Right cardiac atrium (tissue), 5 donors: ENCODE data around the gene PITPNM3. TPM values are rescaled to one million over a fixed set of nuclear protein-coding genes. Genes with fewer than 3 reads are reported as not detected.
"Not testable (repeated sequence)": the region's sequence is repeated elsewhere in the genome, so short reads cannot be mapped to it uniquely, and the experiment has no call there.

Experiments
- ATAC-seq, 2 donors: fragments of 200-7000 bp; cut with Tn5 transposase; one replicate each; pipeline versions ENCODE4 v1.8.0 to v1.9.1; 2020; ENCODE audit warnings: moderate library complexity in 2 of 2, mild to moderate bottlenecking in 1 of 2
- DNase-seq, 3 donors: peaks; one replicate each; pipeline ENCODE4 v3.0.0-alpha.2; 2020
- H3K27ac ChIP-seq: one replicate; pipeline ENCODE4 v1.5.1; 2013; ENCODE audit warnings: mild to moderate bottlenecking, low read length, control low read depth, moderate library complexity
- H3K27me3 ChIP-seq: one replicate; pipeline ENCODE4 v1.6.1; 2013; ENCODE audit not compliant: control insufficient read depth, insufficient read depth
- H3K4me1 ChIP-seq: one replicate; pipeline ENCODE4 v1.6.1; 2013; ENCODE audit warnings: low read length; ENCODE audit not compliant: control insufficient read depth, insufficient read depth
- H3K4me3 ChIP-seq: one replicate; pipeline ENCODE4 v1.5.1; 2013; ENCODE audit warnings: low read length, control low read depth
- H3K9me3 ChIP-seq: one replicate; pipeline ENCODE4 v1.6.1; 2013; ENCODE audit warnings: low read length; ENCODE audit not compliant: control insufficient read depth
- WGBS: extraction: QIAGEN DNeasy Blood & Tissue Kit; methylation state at CpG from one replicate; pipeline ENCODE4 v1.1.7; 2013; 5-methylcytosine and 5-hydroxymethylcytosine counted together
- intact Hi-C, 4 donors: fragments of 100-400 bp; cut with DNase I; formaldehyde crosslinking; loops; one replicate each; pipeline versions ENCODE4 v1.11.0 to v1.14.0; 2022 to 2023
- long read RNA-seq, 4 donors: library from polyadenylated mRNA; unstranded; transcript quantifications; one replicate each; pipeline ENCODE4 v2.0.0, GENCODE V29; 2020 to 2021
- polyA plus RNA-seq: library from polyadenylated mRNA; stranded (reverse); fragments of 200-250 nt; gene quantifications from one replicate; pipeline ENCODE4 v1.2.3, GENCODE V29; 2013
- total RNA-seq, 4 donors: library from RNA; stranded (reverse); fragmentation: NEBNext Ultra II Directional; extraction: Animal tissue kit (Norgen Biotek cat#: 25700); gene quantifications; one replicate each; pipeline ENCODE4 v1.2.1, GENCODE V29; 2021
- donor health status: healthy with polysubstance abuse.
- donor health status: DM: no; HTN: yes; CAD: no.
- donor health status: DM: no; HTN: no; CAD: no.
- donor health status: DM: no; HTN: yes; CAD: no; lungs with severe emphysema.
- donor health status: DM: yes; HTN: yes; CAD: no.

PITPNM3 gene
- total RNA-seq: 1 to 10 TPM in 3 of 4 donors, under 1 TPM in 1; 0.95 to 3.4 (median 2.4) TPM
- polyA plus RNA-seq: 3.0 TPM
- long read RNA-seq, donor 1, partial matches to known transcripts: 4 of 7 reads
- long read RNA-seq, donor 1, other reads (novel, unspliced or antisense): 3 of 7 reads
- long read RNA-seq, donor 2, partial matches to known transcripts: 1 of 5 reads
- long read RNA-seq, donor 2, other reads (novel, unspliced or antisense): 4 of 5 reads
- long read RNA-seq, donor 3, partial matches to known transcripts: 0 of 5 reads
- long read RNA-seq, donor 3, other reads (novel, unspliced or antisense): 5 of 5 reads
- long read RNA-seq, donor 4, partial matches to known transcripts: 0 of 3 reads
- long read RNA-seq, donor 4, other reads (novel, unspliced or antisense): 3 of 3 reads

GRCh38 chr17:6556121-6557039, at the start of gene PITPNM3:
TSS of gene PITPNM3 (minus strand) at chr17:6556555. CDS start at chr17:6556406, 149 bp downstream.
- DNase-seq: peak in 1 of 3 donors; percentile 55
- Histone ChIP-seq H3K9me3 (no peaks in the 10 kb centered on the region), H3K27me3 (no peaks in the 10 kb centered on the region), H3K4me3 (peak within 1 kb of the TSS; percentile 76), H3K27ac (no peak within 1 kb of the TSS), H3K4me1 (no peaks in the 10 kb centered on the region)
- peak in 1 of 2 donors; percentile 25 for ATAC-seq
- 1% methylated on average over 122 of the region's 122 CpGs for WGBS
- intact Hi-C loops: loop anchor here in 1 of 4 donors (10.0 kb wide), 1 partner anchor 82 kb away; no protein-coding TSS in a partner anchor

GRCh38 chr17:6605142-6605541, 48.8 kb upstream of the PITPNM3 start:
- ATAC-seq (no peak), DNase-seq (no peak)
- Histone ChIP-seq H3K27me3 (no peaks in the 10 kb centered on the region), H3K4me3 (no peak overlapping the region), H3K4me1 (no peaks in the 10 kb centered on the region), H3K9me3 (no peaks in the 10 kb centered on the region), H3K27ac (no peak overlapping the region)
- WGBS: 94% methylated on average over 6 of the region's 6 CpGs
- intact Hi-C loops: no loop called here

- H3K27ac ChIP-seq: no peak overlapping the region
- WGBS: 62% methylated on average over 3 of the region's 3 CpGs
- DNase-seq (peak in 2 of 3 donors; percentile 20 to 66), ATAC-seq (no peak)
- no peaks in the 10 kb centered on the region for H3K27me3 ChIP-seq
- intact Hi-C loops: loop anchor here in 1 of 4 donors (2.0 kb wide), 1 partner anchor 69 kb away; no protein-coding TSS in a partner anchor
- no peaks in the 10 kb centered on the region for H3K4me1 ChIP-seq
- H3K9me3 ChIP-seq: no peaks in the 10 kb centered on the region
- no peak overlapping the region for H3K4me3 ChIP-seq
These were observed 47.5 kb upstream of the PITPNM3 start for GRCh38 chr17:6603744-6604325.

GRCh38 chr17:6602141-6602540, 45.8 kb upstream of the PITPNM3 start:
- DNase-seq (no peak), ATAC-seq (no peak)
- Histone ChIP-seq H3K4me1 (no peaks in the 10 kb centered on the region), H3K27ac (no peak overlapping the region), H3K27me3 (no peaks in the 10 kb centered on the region), H3K4me3 (no peak overlapping the region), H3K9me3 (no peaks in the 10 kb centered on the region)
- WGBS: 92% methylated on average over 2 of the region's 2 CpGs
- intact Hi-C loops: loop anchor here in 1 of 4 donors (2.0 kb wide), 1 partner anchor 67 kb away; no protein-coding TSS in a partner anchor

- ATAC-seq: peak; percentile 60 to 84
- Histone ChIP-seq H3K27ac (no peak overlapping the region), H3K4me3 (no peak overlapping the region), H3K27me3 (no peaks in the 10 kb centered on the region), H3K9me3 (no peaks in the 10 kb centered on the region), H3K4me1 (no peaks in the 10 kb centered on the region)
- intact Hi-C loops: no loop called here
- DNase-seq: no peak
These were observed 43.0 kb upstream of the PITPNM3 start for GRCh38 chr17:6599364-6599763.

- ATAC-seq (no peak), DNase-seq (no peak)
- Histone ChIP-seq H3K4me1 (no peaks in the 10 kb centered on the region), H3K4me3 (no peak overlapping the region), H3K27ac (no peak overlapping the region), H3K9me3 (no peaks in the 10 kb centered on the region), H3K27me3 (no peaks in the 10 kb centered on the region)
- intact Hi-C loops: no loop called here
- 89% methylated on average over 1 of the region's 1 CpG for WGBS
These were observed 41.4 kb upstream of the PITPNM3 start for GRCh38 chr17:6597727-6598126.

GRCh38 chr17:6596941-6597340, 40.6 kb upstream of the PITPNM3 start:
- intact Hi-C loops: no loop called here
- H3K9me3 ChIP-seq: no peaks in the 10 kb centered on the region
- no peak overlapping the region for H3K4me3 ChIP-seq
- ATAC-seq (no peak), DNase-seq (no peak)
- H3K27ac ChIP-seq: no peak overlapping the region
- no peaks in the 10 kb centered on the region for H3K4me1 ChIP-seq
- no peaks in the 10 kb centered on the region for H3K27me3 ChIP-seq
- 96% methylated on average over 4 of the region's 4 CpGs for WGBS

- WGBS: 76% methylated on average over 2 of the region's 2 CpGs
- intact Hi-C loops: no loop called here
- ATAC-seq (no peak), DNase-seq (no peak)
- H3K4me3 ChIP-seq: no peak overlapping the region
- no peaks in the 10 kb centered on the region for H3K27me3 ChIP-seq
- no peaks in the 10 kb centered on the region for H3K9me3 ChIP-seq
- H3K4me1 ChIP-seq: no peaks in the 10 kb centered on the region
- H3K27ac ChIP-seq: no peak overlapping the region
These were observed 40.2 kb upstream of the PITPNM3 start for GRCh38 chr17:6596511-6596910.

- intact Hi-C loops: no loop called here
- Histone ChIP-seq H3K4me1 (no peaks in the 10 kb centered on the region), H3K9me3 (no peaks in the 10 kb centered on the region), H3K4me3 (no peak overlapping the region), H3K27ac (no peak overlapping the region), H3K27me3 (no peaks in the 10 kb centered on the region)
- DNase-seq (no peak), ATAC-seq (no peak)
- WGBS: 94% methylated on average over 7 of the region's 7 CpGs
These were observed 39.7 kb upstream of the PITPNM3 start for GRCh38 chr17:6596081-6596480.

GRCh38 chr17:6593371-6593770, 37.0 kb upstream of the PITPNM3 start:
- H3K27me3 ChIP-seq, H3K4me1 ChIP-seq, H3K9me3 ChIP-seq, H3K4me3 ChIP-seq, H3K27ac ChIP-seq, intact Hi-C loops, ATAC-seq, DNase-seq: not testable (repeated sequence)
- 99% methylated on average over 14 of the region's 14 CpGs for WGBS

GRCh38 chr17:6592173-6592572, 35.8 kb upstream of the PITPNM3 start:
- intact Hi-C loops: no loop called here
- 94% methylated on average over 6 of the region's 6 CpGs for WGBS
- no peak for DNase-seq
- ATAC-seq: no peak
- no peaks in the 10 kb centered on the region for H3K4me1 ChIP-seq
- H3K27ac ChIP-seq: no peak overlapping the region
- no peaks in the 10 kb centered on the region for H3K27me3 ChIP-seq
- no peaks in the 10 kb centered on the region for H3K9me3 ChIP-seq
- no peak overlapping the region for H3K4me3 ChIP-seq
